CD4-positive, alpha-beta T cell treated with Interleukin-15 for 4 hours (primary cell): ENCODE results near the gene TMTC4.
"Not testable (repeated sequence)": the region's sequence is repeated elsewhere in the genome, so short reads cannot be mapped to it uniquely, and the experiment has no call there.

Experiments used
- DNase-seq: peaks from one replicate; pipeline ENCODE4 v3.0.0-alpha.2; 2020; ENCODE audit warnings: low spot score

Gene TMTC4

DNA sequence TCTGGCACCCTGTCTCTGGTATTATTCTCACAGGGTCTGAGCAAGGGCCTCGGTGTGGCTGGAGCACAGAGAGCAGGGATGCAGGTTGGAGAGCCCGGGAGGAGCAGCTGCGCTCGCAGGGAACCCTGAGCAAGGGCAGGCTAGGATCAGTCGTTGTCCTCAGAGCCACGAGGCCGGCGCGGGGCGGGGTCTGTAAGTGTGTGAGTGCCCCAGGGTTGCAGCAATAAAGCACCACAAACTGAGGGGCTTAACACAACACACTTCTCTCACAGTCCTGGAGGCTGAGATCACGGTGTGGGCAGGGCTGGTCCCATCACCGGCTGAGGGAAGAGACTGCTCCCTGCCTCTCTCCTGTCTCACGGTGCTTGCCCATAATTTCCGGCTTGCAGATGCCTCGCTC is 47.5 kb downstream of the TMTC4 start:
- DNase-seq: no peak

DNA sequence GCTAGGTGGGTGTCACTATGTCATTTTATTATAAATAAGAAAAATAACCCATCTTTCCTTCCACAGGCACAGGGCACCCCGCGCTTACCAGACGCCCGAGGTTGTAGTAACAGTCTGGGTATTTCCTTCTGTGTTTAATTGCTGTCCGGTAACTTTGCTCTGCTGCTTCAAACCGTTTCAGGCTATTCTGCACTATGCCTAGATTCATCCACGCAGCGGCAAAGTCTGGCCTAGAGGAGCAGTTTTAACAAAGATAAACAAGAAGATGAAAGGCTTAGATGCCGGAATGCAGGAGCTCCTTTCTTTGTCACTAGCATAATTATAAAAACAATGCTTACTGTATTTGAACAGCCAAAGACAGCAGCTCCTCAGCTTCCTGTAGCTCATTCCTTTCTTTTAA is 49.1 kb downstream of the TMTC4 start:
- DNase-seq: no peak

DNA sequence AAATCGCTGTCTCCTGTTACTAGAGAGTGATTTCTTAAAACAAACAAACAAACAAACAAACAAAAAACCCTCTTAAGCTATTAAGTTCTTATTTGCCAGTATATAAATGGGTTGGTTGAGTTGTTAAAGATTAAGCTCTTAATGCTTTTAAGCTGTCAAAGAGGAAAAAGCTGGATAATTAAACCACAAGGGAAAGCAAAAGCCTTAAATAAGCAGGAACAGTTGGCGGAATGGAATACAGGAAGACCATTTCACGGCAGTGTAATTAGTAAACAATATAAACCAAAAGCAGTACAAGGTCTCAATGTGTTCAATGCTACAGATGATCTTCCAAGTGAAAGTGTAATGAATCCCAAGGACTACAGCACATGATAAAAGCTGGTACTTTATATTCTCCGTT is 53.8 kb downstream of the TMTC4 start:
- no peak for DNase-seq

DNA sequence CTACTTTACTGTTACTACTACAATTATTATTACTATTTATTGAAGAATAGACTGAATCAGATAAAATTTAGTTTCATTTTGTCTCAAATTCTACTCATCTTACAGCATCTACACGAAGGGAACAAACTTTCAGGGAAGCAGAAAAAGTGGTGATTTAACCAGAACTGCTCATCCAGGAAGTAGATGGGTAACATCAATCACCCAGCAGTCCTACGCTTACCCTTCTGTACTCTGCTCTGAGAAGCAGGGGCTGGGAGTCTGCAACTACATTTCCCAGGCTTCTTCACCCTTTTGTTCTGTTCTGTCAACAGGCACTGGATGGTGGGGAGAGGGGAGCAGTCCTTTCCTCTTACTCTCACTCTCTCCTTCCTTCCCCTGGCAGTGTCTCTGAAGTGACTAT is 54.7 kb downstream of the TMTC4 start:
- DNase-seq: no peak

DNA sequence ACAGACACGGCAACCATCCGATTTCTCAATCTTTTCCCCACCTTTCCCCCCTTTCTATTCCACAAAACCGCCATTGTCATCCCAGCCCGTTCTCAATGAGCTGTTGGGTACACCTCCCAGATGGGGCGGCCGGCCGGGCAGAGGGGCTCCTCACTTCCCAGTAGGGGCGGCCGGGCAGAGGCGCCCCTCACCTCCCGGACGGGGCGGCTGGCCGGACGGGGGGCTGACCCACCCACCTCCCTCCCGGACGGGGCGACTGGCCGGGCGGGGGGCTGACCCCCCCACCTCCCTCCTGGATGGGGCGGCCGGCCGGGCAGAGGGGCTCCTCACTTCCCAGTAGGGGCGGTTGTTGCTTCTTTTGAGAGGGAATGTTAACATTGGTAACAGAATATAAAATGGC is 55.7 kb downstream of the TMTC4 start:
- DNase-seq: not testable (repeated sequence)

DNA sequence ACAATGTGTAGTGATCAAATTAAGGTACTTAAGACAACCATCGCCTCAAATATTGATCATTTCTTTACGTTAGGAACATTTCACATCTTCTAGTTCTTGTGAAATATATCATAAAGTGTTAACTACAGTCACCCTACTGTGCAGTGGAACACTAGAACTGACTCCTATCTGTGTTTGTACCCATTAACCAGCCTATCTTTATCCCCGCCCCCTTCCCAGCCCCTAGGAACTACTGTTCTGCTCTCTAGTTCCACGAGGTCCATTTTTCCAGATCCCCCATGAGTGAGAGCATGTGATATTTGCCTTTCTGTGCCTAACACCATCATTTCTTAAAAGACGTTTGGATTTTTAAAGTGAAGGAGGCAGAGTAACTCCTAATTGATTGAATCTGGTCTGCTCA is 61.6 kb downstream of the TMTC4 start:
- no peak for DNase-seq

DNA sequence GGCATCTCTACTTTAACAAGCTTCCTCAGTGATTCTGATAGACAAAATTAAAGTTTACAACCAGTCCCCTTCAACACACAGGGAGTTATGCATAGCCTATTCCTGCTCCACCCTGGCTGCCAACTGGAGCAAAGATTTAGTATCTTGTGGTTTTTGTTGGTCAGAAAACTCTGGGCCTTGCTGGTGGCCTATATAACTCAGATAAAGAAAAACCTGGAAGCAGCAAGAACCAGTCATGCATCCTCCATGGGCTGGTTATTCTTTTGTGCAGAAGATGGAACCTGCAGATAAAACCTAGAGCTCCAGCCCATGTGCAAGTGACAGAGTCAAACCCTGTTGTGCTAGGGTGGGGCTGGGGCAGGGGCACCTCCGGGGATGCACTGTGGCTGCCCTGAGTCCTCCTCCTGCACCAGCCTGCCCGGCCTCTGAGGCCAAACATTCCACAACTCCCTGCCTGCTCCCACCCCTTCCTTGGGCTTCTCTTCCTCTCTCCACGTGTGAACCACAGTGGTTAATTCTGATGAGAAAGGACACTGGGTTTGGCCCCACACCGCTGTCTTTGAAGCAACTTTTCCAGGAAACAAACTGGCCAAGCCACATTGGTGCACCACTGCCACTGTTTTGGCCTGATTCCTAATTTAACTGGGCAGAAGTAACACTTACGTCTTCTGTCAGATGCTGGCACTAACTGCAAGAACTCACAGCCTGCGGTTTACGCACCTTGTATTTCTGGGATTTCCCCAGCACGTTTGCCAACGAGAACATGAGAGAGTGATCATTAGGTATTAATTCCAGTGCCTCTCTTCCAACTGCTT is 62.7 kb downstream of the TMTC4 start:
- DNase-seq: peak; percentile 20

DNA sequence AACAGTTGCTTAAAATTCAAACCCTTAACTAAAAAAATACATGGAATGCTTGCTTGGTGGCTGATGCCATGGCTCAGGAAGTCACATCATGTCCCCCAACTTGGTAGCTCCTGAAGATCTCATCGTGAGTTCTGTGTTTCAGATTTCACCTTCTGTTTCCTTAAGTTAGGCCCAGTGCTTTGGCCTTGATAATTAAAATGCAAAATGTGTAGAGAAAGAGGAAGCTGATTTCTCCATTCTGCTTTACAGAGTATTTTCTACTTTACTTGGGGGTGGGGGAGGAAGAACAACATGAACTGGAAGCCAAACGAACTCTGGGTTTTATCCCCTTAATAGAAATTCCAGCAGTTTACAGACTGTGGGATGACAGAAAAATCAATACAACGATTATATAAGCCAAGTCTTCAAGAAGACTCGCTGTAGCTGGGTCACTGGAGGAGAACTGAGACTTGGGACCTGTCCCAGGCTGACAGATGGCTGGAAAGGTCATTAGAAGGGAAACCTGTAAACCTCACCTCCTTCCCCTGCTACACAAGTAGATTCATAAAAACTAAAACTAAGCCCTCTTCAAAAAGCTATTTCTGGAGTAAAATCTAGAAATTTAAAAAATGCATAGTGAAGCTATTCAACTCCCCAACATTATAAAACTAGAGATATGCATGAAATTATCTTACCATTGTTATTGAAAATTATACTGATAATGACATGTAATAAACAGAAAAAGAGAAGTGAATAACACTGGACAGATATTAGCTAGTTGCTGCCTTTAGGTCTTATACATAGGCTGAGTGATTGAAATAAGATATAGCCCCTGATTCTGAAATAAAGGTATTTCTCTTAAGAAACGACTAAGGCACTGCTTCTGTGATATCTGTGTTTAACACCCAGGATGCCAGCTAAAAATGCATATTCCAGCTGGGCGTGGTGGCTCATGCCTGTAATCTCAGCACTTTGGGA is 63.9 kb downstream of the TMTC4 start:
- no peak for DNase-seq

DNA sequence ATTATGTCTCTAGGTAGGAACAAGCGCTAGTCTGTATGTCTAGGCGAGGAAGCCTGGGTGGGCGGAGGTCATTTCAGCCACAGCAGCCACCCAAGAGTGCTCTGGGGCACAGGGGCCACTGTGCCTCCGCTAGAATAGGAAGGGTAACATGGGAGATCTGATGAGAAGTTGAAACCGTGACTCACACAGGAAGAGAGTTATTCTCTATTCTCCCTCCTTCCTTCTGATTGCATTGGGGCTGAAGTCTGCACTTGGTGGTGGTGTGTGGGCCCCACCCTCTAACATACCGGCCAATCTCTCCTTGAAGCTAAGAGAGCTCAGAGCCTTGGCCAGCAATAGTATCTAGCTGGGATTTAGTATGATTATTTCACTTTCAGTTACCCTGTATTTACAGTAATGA is 65.7 kb downstream of the TMTC4 start:
- DNase-seq: peak; percentile 32

DNA sequence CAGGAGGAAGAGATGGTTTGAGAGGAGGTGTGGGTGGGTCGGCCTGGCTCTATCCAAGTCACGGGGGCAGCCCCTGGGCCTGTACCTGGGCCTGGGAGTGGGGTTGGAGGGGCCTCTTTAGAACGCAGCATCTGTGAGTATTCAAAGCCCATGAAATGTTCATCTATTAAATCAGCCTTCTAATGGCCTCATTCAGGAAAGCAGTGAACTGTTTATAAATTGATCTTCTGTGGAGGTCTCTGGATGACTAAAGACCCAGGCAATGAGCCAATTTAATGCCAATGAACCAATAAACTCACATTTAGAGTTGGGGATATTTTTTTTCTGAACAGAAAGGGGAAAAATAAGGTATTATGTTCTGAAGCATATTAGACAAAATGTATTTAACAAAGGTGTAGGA is 66.1 kb downstream of the TMTC4 start:
- no peak for DNase-seq

DNA sequence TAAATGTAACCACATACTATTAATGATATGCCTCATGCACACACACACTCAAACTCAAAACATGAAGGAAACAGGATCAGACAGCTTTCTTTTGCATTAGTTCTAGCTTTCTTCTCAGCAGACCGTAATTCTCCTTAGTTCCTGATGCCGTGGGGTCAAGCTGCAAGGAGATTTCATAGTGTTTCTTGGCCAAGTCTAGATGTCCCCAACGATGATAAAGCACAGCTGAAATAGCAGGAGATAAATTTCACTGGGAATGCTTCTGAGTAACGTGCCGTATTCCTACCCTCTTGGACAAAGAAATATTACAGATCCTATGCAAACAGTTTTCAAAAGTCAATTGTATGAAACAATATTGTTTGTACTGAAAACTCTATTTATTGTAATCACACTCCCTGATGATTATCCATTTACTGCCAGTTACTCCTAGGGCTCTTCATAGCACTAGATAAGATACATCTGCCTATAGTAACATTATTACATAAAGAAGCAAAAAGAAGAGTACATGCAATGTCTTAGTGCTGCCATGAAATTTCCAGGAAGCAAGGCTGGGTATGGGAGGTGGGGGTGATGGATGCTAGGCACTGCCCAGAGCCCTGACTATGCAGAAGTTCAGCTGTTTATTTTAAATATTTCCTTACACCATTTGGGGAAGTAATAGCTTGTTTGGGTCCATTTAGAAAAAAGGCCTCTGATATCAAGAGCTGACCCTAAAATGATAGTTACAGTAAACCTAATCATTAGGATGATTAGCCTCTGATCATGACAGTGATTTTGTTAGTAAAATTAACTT is 69.5 kb downstream of the TMTC4 start:
- no peak for DNase-seq

DNA sequence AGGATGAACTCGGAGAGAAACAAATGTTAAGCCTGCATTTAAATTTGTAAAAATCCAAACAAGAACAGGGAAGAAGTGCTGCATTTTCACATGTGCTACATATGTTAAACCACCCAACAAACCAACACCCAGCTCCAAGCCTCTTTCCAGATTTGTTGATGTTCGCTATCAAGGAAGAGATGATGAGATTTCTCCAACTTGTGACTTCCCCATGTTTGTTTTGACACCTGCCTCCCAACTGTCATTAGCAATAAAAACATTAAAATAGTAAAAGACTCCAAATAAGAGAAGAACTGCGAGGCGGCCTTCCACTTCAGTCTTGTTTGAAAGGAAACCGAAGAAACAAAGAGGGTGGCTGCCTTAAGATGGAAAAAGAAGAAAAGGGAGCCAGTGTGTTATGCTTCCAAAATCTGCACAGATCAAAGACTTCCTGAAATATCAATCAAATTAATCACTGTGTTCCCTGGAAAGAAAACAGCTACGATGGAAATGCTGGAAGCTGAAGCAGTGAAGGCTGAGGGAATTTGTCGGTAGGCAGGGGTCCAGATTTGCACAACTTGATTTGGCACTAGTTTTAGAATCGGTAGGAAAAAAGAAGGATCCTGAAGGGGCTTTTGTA is 72.0 kb downstream of the TMTC4 start:
- no peak for DNase-seq

DNA sequence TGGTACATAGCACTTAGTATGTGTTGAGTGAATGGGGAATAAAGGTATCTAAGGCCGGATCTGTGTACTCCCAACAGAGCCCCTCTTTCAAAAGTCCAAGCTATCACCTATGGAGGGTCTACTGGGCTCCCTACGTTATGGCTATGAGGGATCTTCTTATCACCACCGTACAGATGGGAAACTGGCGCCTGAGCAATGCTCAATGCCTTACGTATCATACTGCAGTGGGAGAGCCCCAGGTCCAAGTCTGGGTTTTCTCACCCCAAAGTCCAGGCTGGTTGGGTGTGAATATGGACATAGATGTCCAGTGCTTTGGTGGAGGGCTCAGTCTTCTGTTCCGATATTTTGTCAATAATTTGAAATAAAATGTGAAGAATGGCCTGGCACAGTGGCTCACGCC is 72.9 kb downstream of the TMTC4 start:
- DNase-seq: no peak

DNA sequence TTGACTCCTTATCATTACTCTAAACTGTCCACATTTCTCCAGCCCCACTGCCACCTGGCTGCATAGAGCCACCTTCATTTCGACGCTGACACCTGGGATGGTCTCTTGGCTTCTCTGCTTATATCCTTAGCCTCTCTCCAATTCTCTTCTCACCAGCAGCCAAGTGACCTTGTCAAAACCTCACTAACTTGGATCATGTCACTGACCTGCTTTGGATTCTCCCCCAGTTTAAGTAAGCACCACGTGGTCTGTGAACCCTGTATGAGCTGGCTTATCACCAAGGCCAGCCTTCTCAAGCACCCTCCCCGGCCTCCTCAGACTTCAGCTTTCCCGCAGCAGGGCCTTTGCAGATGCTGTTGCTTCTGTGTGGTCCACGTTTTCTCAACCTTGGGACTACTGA is 73.7 kb downstream of the TMTC4 start:
- no peak for DNase-seq

DNA sequence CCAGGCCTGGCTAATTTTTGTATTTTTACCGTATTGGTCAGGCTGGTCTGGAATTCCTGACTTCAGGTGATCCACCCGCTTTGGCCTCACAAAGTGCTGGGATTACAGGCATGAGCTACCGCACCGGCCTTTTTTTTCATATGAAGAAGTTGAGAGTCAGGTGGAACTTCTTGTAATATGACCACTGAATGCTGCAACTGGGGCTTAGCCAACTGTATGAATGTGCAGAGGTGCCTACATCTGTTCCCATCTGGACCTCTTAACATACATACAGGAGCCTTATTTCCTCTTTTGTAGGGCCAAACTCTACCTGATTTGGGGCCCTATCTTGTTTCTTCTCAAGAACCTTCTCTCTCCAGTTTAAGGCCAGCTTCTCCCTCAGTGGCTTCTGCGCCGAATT is 74.1 kb downstream of the TMTC4 start:
- no peak for DNase-seq

DNA sequence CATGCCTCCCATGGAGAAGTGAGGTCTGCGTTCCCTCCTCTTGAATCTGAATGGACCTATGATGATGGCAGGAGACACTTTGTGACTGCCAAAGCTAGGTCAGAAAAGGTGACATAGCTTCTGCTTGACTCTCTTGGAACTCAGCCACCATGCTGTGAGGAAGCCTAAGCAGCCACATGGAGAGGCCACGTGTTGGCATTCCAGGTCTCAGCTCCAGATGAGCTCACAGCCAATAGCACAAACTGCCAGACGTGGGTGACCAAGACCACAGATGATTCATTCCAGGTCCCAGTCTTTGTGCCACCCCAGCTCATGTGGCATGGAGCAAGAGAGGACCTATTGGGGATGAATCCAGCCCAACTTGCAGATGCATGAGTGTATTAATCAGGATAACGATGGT is 77.3 kb downstream of the TMTC4 start:
- no peak for DNase-seq

DNA sequence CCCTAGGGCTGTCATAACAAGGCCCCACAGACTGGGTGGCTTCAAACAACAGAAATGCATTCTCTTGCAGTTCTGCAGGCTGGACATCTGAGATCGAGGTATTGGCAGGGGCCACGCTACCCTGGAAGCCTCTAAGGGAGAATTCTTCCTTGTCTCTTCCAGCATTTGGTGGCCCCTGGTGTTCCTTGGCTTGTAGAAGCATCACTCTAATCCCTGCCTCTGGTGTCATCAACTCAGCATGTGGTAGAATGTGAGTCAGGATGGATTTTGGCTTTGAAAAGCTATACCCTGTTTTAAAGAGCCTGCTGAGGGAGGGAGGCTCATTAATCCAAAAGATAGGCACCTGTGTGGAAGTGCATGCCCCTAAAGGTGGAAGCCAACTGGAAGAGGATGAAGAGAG is 78.1 kb downstream of the TMTC4 start:
- DNase-seq: no peak

DNA sequence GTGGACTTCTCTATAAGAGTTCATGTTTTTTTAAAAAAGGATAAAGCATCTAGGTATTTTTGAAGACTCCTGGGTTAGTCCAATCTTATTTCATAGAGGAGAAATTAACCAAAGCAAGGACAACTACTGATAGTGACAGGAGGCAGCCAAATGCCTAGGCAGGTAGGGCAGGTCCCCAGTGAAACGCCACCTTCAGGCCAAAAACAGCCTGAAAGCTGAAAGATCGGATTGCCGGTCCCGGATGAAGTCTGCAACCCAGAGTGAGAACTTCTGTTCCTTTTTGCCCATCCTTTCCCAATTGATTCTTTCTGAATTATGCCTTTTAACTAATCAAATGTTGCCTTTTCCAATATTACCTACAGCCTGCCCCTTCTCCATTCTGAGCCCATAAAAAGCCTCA is 79.9 kb downstream of the TMTC4 start:
- DNase-seq: no peak

DNA sequence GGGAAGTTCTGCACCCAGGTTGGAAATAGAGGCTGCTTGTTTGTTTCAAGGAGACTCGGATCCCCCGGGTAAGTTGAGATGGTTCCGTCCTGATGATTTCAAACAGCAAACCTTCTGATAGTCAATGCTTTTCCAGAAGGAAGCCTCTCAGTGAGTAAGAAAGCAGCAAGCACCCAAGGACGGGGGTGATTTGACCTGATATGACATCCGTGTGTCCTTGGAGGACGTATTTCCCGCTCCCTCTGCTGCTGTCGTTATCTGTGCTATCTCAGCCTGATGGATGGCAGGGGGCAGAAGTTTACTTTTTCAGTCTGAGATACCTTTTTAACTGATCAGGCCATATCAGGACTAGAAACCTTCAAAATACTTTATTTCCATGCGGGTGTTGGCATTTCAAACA is 80.3 kb downstream of the TMTC4 start:
- DNase-seq: no peak

DNA sequence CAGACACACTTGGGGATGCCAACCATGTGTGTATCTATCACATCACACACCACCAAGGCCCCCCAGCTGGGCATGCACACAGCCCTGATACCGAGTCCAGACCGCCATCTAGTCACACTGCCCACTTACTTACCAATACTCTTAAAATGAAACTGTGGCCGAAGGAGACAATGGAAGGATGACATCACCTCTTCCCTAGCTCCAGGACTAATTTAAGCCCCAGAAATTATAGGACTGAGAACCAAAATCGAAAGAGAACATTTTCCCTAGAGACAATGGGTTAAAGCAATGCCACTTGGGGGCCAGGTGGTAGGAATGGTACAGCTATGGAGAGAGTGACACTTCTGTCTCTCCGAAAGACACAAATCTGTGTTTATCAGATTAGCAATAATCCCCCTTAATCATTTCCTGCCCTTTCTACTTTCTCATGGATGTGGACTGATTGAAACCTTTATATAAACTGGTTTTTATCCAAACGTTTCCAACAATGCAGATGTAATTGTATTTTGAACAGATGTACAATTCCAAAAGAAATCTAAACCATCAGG is 85.3 kb downstream of the TMTC4 start:
- DNase-seq: no peak

DNA sequence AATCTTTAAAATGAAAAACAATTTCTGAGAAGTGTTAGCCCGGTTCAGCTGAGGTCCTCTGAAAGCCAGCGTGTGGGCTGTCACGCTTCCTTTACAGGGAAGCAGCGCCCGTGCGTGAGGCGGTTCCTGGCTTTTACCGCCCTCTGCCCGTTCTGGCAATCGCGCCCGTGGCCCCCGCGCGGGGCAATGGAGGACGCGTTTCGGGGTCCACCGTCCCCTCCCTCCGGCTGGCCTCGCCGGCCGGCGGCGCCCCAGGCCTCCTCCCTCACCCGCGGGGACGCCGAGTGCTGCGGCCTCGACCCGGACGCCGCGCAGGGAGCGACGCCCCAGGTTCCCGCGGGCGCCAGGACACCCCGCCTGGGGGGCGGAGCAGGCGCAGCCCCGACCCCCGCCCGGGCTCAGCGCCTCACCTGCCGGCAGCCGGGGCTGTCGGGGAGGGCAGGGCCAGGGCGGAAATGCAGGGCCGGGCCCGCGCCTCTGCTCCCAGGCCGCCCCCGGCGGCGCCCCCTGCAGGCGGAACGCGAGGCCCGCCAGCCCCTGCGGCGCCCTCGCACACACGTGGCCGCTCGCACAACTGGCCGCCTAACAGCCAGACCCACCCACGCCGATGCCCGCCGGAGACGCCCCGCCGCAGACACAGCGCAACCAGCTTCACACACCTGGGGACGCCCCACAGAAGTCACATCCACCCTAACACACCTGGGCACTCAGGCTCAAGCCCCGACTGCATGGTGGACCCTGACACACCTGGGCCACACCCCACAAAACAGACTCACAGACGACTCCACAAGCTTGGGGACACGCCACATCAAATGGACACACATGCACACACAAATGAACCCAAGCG is 86.0 kb downstream of the TMTC4 start, which contains the start of gene GGACT:
GGACT (minus strand) TSS at position 459 of the 847 bp plus-strand sequence. CDS start 56,198 bp downstream, outside the sequence.
- peak; percentile 89 for DNase-seq
